ENCODE results near the gene C1GALT1C1.
"Not testable (repeated sequence)": the region's sequence is repeated elsewhere in the genome, so short reads cannot be mapped to it uniquely, and the experiment has no call there.

Gene C1GALT1C1

GRCh38 chrX:120629667-120630537 is at the start of gene C1GALT1C1:
C1GALT1C1 (minus strand) TSS chrX:120630054; CDS start chrX:120627166, 2,888 bp downstream.
- peak; percentile 90 for DNase-seq (ENCODE audit: low spot score)

GRCh38 chrX:120677004-120677652 is 47.3 kb upstream of the C1GALT1C1 start:
- DNase-seq (ENCODE audit: low spot score): no peak

GRCh38 chrX:120672841-120673530 is 43.1 kb upstream of the C1GALT1C1 start:
- no peak for DNase-seq (ENCODE audit: low spot score)

- DNase-seq (ENCODE audit: low spot score): no peak
Measured at GRCh38 chrX:120672389-120672788, 42.5 kb upstream of the C1GALT1C1 start.

- DNase-seq (ENCODE audit: low spot score): no peak
Measured at GRCh38 chrX:120671963-120672362, 42.1 kb upstream of the C1GALT1C1 start.

- no peak for DNase-seq (ENCODE audit: low spot score)
Measured at GRCh38 chrX:120668357-120668756, 38.5 kb upstream of the C1GALT1C1 start.

- DNase-seq (ENCODE audit: low spot score): not testable (repeated sequence)
Measured at GRCh38 chrX:120664535-120664934, 34.7 kb upstream of the C1GALT1C1 start.

GRCh38 chrX:120664081-120664480 is 34.2 kb upstream of the C1GALT1C1 start:
- DNase-seq (ENCODE audit: low spot score): no peak

GRCh38 chrX:120662662-120663061 is 32.8 kb upstream of the C1GALT1C1 start:
- DNase-seq (ENCODE audit: low spot score): no peak

- DNase-seq (ENCODE audit: low spot score): no peak
Measured at GRCh38 chrX:120660637-120661036, 30.8 kb upstream of the C1GALT1C1 start.

GRCh38 chrX:120653000-120653399 is 23.1 kb upstream of the C1GALT1C1 start:
- no peak for DNase-seq (ENCODE audit: low spot score)

- DNase-seq (ENCODE audit: low spot score): not testable (repeated sequence)
Measured at GRCh38 chrX:120652256-120652655, 22.4 kb upstream of the C1GALT1C1 start.

GRCh38 chrX:120647127-120647526 is 17.3 kb upstream of the C1GALT1C1 start:
- no peak for DNase-seq (ENCODE audit: low spot score)

- no peak for DNase-seq (ENCODE audit: low spot score)
Measured at GRCh38 chrX:120642871-120643270, 13.0 kb upstream of the C1GALT1C1 start.

- DNase-seq (ENCODE audit: low spot score): no peak
Measured at GRCh38 chrX:120638619-120639018, 8.8 kb upstream of the C1GALT1C1 start.

- DNase-seq (ENCODE audit: low spot score): no peak
Measured at GRCh38 chrX:120625371-120625770, 4.5 kb downstream of the C1GALT1C1 start.

- DNase-seq (ENCODE audit: low spot score): no peak
Measured at GRCh38 chrX:120617996-120618630, 11.7 kb downstream of the C1GALT1C1 start.

- no peak for DNase-seq (ENCODE audit: low spot score)
Measured at GRCh38 chrX:120614816-120615215, 15.0 kb downstream of the C1GALT1C1 start.

- no peak for DNase-seq (ENCODE audit: low spot score)
Measured at GRCh38 chrX:120612086-120612485, 17.8 kb downstream of the C1GALT1C1 start.

- no peak for DNase-seq (ENCODE audit: low spot score)
Measured at GRCh38 chrX:120604361-120604782, 25.5 kb downstream of the C1GALT1C1 start.

GRCh38 chrX:120603707-120604360 is 26.0 kb downstream of the C1GALT1C1 start, which contains the start of gene MCTS1:
MCTS1 (plus strand) TSS chrX:120604101; CDS start chrX:120604237, 136 bp downstream.
- DNase-seq (ENCODE audit: low spot score): peak; percentile 83

Data from left forelimb (tissue), 1 donor.